Suppressor macrophage (primary cell): ENCODE results near the gene B3GNT7.
"Not testable (repeated sequence)": the region's sequence is repeated elsewhere in the genome, so short reads cannot be mapped to it uniquely, and the experiment has no call there.

ENCODE experiments used
- DNase-seq, 4 experiments: peaks; one replicate each; pipeline ENCODE4 v3.0.0-alpha.2; 2020 to 2022

Gene B3GNT7

DNA sequence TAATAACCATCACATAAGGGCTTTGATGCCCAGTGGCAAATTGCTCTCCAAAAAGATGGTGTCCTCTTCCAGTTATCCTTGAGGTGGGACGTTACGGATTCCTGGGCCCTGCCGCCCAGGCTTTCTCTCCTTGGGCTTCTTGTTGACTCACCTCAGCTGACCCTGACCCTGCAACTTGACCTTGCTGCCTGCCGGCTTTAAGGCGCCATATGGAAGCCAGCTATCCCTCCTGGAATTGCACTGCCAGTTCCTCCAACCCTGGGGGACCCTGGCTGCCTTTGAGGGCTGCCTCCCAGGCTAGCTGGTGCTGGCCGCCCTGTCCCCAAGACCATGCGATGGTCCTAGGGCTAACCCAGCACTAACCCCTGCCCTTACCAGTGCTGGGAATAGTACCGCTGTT lies 28.3 kb upstream of the B3GNT7 start:
- no peak for DNase-seq

DNA sequence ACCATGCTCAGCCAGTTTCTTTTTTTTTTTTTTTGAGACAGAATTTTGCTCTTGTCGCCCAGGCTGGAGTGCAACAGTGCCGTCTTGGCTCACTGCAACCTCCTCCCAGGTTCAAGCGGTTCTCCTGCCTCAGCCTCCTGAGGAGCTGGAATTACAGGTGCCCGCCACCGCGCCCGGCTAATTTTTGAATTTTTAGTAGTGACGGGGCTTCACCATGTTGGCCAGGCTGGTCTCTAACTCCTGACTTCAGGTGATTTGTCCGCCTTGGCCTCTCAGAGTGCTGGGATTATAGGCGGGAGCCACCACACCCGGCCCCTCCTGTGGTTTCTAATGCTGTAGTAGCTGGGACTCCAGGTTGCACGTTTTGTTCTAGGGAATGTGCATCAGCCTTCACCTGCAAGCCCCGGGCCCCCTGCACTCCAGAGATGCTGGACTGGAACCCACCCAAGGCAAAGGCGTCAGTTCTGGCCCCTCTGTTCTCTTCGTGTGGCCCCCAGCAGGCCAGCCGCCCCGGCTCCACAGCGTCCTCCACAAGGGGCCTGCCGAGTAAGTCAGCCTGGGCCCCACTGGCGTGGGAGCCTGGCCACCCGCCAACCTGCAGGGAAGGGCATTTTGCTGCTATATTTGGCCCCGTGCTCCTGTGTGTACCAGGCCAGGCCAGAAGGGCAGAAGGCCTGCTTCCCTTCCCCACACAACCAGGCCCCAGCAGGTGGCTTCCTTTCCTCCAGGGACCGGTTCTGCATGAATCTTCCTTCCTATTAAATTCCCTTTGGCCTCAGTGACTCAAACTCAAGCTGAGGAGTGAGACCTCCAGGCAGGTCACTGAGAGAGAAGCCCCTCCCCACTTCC lies 25.7 kb upstream of the B3GNT7 start:
- DNase-seq = no peak

DNA sequence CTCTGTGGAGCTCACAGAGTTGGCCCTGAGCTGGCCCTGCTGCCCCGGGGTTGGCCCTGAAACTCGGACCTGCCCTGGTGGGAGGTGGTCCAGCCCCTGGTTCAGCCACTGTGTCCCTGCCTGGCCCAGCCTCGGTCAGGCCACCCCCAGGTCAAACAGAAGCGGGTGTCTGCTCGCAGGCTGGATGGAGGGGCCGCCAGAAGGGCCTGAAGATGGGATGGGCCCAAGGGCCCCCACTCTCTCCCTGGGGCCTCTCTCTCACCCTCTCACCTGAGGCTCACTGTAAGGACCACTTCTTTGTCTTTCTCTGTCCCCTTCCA lies 25.1 kb upstream of the B3GNT7 start:
- DNase-seq = no peak

DNA sequence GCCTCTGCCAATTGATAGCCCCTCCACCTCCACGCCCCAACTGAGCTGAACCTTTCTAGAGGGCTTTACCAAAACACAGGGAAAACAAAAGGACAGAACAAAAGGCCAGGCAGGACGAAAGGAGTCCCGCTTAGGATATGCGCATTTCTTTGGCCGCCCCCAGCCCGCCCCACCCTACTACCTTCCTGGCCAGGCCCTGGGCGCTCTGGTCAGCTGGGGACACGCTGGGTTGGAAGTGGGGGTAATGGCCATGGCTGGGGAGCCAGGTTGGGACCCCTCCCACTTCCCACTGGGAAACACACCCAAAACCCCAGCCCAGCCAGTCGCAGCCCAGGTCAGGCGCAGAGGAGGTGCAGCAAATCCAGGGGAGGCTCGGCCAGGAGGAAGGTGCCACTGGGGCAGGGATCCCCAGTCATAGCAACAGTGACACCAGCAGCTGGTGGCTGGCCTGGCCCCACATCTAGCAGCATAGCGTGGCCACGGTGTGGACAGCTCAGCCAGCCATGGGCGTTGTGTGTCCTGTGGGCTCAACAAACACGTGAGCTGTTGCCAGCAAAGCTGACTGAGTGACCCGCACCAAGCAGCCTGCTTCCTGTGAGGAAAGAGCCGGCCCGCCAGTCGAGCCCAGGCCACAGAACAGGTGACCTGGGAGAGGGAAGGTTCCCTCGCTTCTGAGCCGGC lies 24.6 kb upstream of the B3GNT7 start:
- DNase-seq = no peak

DNA sequence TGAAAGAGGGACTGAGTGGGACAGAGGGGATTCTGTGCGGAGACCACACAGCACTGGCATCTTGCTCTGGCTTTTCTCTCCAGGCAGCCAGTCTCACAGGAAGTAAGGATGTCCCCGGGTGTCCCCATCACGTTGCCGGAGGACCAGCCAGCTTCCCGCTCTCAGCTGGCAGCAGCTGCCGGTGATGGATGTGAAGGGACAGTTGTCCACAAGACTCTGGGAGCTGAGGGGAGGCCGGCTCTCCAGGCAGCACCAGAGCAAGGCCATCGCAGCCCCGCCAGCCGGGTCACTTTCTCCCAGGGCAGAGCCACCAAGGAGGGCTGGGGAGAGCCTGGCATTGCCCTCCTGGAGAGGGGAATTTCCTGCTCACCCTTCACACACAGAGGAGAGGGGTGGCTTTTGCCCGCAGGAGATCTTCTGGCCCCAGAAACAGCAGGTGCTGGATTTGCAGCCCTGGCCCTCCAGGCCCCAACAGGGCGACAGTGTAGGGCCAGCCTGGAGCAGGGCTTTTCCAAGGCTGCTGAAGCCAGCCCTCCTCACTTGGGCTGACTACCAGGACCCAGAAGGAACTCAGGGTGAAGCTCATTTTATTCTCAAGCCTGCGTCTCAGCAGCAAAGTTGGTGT lies 24.0 kb upstream of the B3GNT7 start:
- no peak for DNase-seq

DNA sequence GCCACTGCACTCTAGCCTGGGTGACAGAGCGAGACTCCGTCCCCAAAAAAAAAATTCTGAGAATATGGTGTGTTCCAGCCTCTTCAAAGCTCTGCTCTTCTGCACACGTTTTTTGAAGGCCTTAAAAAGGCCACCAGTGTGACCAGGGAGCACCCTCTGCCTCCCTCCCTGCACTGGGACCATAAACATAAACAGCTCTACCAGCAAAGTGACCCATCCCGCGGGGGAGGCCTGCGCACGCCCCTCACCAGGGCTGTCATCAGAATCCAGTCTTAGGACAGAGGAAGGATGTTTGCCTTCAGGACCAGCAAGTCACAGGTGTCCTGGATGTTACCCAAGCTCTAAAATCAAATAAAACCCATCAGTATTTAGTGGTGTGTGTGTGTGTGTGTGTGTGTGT lies 23.2 kb upstream of the B3GNT7 start:
- no peak for DNase-seq

DNA sequence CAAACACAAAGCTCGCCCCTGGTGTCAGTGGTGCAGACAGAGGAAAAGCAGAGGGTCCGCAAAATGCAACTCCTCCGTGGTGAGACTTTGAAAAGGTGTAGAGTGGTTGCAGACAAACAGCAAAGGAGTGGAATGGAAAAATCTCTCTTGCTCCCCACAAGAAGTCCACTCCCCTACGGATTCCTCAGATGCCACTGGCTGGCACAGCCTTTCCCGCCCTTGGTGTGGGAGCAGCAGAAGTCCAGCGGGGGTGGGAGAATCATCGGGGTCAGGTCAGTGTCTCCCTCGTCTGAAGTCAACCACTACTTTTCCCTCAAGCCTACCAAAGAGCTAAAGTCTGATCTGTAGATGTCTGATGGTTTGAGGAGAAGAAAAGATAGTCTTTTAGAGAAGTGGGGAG lies 22.3 kb upstream of the B3GNT7 start:
- DNase-seq = no peak

DNA sequence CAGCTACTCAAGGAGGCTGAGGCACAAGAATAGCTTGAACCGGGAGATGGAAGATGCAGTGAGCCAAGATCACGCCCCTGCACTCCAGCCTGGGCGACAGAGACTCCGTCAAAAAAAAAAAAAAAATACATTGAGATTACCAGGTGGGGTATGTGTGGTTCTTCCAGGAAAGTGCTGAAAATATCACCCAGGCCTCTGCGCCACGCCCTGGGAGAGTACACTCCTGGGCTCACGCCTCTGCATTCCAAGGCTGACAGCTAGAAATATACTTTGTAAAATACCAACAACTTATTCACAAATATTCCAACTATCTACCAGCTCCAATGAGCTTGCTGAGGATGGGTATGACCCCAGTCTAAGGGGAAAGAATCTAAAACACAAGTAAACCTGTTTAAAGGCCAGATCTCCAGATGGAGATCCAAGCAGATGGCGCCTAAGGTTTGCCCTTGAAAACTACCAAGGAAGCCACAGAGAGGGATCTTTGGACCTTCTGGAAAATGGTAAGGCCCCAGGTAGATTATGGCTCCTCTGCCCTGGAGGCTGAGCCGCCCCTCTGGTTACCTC lies 21.6 kb upstream of the B3GNT7 start:
- DNase-seq = no peak

DNA sequence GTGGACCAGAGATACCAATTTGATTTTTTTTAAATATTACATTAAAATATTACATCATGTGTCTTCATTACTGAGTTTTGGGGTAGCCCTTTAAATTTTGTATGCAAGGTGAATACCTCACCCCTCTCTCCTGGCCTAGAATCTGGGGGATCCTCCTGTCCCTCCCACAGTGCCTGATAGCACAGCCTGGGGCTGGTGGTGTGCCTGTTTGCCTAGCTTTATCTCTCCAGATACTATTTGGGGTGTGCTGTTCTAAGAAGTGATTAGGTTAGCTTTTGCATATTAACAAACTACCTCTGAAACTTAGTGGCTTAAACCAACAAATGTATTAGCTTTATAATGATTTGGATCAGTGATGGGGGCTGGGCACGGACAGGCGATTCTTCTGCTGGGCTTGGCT lies 20.7 kb upstream of the B3GNT7 start:
- DNase-seq = no peak

DNA sequence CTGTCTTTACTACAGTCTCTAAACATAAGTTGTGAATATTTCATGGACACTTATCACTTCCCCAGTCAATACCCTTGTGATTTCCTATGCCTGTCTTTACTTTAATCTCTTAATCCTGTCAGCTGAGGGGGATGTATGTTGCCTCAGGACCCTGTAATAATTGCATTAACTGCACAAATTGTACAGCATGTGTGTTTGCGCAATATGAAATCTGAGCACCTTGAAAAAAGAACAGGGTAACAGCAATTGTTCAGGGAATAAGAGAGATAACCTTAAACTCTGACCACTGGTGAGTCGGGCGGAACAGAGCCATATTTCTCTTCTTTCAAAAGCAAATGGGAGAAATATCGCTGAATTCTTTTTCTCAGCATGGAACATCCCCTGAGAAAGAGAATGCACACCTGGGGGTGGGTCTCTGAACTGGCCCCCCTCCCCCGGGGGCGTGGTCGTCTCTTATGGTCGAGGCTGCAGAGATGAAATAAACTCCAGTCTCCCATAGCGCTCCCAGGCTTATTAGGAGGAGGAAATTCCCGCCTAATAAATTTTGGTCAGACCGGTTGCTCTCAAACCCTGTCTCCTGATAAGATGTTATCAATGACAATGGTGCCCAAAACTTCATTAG lies 19.4 kb upstream of the B3GNT7 start:
- DNase-seq = not testable (repeated sequence)

DNA sequence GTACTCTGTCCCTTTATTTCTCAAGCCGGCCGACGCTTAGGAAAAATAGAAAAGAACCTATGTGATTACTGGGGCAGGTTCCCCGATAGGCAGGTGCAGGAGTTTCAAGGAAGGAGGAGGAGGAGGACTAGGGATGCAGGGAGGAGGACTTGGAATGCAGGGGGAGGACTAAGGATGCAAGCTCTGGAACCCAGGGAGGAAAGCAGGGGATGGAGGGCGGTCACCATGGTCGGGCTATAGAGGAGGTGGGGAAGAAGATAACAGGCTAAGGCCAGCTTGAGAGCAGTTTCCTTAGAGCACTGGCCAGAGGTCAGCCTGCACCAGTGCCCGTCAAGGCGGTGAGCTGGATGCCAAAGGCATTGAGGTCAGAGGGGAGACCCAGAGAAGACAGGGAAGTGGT lies 18.7 kb upstream of the B3GNT7 start:
- DNase-seq = no peak

DNA sequence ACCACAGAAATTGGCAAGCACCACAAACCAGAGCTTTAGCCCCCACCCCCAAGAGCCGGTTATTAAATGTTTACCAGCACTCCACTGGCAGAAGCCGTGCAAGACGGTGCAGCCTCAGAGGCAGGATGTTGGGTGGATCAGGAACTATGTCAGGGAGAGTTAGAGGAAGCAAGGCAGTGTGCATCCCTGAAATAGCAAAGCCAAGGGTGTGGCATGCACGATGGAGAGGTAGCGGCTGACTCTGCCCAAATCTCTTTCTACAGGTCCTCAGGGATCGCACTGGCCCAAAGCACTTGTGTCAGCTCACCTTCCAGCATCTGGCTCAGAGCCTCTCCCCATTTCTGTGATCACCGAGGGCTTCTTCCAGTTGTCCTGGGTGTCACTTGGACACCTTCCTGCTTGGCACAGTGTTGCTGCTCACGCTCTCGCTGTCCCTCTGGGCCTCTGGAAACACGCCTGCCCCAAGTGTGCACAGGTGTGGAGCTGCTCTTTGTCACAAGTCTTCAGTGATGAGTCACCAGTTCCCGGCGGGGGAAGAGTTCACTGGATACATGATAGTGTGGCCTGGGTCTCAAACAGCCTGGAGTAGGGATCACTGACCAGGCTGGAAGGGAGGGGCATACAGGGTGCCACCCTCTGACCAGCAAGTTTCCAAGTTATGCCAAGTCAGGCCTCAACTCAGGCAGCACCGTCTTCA lies 17.3 kb upstream of the B3GNT7 start:
- DNase-seq = peak in 2 of 4 experiments; percentile 31 to 66

DNA sequence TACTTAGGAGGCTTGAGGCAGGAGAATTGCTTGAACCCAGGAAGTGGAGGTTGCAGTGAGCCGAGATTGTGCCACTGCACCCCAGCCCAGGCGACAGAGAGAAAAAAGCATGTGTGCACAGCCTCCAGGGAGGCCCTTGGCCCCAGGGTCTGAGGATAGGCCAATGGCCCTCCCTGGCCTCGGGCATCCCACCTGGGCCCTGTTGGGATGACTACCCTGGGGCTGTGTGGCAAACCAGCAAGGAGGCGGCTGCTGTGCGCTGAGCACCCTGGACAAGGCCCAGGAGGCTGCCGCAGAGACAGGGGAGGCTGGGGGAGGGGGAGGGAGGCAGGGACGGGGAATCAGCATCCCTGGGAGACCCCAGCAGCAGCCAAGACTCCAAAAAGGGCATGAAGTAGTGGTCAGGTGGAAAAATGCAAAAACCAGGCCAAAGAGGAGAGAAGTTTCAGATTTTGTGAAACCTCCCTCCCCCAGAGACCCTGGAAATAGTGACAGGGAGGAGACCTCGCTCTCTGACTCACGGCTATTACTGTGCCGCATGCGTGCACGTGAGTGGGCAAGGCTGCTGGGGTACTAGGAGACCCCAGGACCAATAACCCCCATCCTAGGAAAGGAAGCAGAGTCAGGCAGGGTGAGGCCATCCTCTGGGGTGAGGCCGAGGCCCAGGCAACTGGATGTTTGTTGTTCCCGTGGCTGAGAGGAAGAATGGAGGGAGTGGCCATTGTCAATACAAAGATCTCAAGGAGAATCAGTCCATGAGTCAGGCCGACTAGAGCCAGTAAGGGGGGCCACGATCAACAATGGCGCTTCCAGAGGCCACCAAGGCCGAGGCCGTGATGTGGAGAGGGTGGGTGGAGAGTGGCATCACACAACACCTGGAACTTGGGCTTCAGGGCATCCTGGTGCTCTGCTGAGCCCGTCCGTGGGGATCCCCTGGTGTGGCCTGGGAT lies 16.0 kb upstream of the B3GNT7 start:
- no peak for DNase-seq

DNA sequence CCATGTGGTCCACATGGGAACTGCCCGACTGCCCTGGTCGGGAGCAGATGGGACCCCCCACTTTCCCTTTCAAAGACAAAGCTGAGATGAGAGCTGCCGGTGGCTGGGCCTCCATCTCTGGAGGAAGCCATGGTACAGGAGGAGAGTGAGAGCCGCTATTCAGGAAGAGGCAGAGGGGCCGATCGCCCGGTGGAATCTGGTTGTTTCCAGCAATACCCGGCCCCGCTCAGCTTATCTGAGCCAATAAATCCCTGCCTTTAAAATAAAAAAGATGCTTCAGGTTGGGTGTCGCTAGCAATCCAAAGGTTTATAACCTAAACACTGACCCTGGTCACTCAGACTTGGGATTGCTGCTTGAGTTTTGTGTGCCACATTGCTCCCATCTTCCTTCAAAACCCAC lies 15.2 kb upstream of the B3GNT7 start:
- DNase-seq = no peak

DNA sequence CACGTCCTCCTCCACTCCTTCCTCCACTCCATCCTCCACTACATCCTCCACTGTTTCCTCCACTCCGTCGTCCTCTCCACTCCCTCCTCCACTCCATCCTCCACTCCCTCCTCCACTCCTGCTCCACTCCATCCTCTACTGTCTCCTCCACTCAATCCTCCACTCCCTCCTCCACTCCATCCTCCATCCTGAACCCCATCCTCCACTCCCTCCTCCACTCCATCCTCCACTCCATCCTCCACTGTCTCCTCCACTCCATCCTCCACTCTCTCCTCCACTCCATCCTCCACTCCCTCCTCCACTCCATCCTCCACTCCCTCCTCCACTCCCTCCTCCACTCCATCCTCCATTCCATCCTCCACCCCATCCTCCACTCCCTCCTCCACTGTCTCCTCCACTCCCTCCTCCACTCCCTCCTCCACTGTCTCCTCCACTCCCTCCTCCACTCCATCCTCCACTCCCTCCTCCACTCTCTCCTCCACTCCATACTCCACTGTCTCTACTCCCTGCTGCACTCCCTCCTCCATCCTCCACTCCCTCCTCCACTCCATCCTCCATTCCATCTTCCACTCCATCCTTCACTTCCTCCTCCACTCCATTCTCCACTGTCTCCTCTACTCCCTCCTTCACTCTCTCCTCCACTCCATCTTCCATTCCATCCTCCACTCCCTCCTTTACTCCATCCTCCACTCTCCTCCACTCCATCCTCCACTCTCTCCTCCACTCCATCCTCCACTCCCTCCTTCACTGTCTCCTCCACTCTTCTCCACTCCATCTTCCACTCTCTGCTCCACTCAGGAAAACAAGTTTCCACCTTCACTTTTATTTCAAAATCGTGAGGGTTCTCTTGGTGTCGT lies 14.3 kb upstream of the B3GNT7 start:
- no peak for DNase-seq

DNA sequence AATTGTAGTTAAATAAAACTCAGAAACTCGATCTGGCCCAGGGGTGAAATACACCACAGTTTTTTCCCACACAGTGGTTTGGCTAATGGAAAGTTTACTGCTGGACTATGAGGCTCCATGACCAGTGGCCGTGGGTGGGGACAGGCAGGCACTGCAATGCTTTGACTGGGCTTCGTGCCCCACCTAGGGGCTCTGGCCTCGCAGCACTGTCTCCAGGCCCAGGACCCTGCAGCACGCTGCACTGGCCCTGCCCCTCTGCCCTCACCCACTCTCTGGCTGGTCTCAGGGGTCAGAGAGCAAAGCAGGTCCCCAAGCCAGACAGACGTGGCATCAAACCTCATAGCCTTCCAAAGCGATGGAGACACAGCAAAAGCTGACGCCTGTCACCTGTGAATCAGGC lies 13.4 kb upstream of the B3GNT7 start:
- no peak for DNase-seq

DNA sequence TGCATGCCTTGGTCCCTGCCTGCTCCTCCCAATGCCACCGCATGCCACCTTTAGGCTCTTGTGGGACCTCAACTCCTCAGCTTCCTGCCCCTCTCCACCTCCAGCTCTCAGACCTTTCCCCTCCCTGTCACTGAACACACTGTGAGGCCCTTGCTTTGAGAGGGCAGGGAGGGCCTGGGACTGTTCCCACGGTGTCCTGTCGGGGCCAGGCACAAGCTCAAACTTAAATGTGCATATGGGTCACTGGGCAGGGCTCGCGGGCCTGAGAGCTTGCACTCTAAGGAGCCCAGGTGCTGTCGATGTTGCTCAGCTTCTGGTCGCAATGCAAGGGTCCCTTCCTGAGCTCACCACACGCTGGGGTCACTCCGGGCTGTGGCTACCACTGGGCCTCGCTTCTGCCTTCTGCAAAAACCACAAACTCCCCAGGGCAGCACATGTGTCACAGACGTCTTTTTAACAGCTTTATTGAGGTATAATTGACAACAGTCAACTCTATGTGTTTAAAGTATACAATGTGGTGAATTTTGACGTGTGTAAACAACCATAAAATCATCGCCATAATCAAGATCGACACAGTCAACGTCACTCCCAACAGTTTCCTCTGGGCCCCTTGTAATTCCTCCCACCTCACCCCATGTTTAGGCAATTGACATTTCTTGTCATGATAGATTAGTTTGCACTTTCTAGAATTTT lies 11.9 kb upstream of the B3GNT7 start:
- no peak for DNase-seq

DNA sequence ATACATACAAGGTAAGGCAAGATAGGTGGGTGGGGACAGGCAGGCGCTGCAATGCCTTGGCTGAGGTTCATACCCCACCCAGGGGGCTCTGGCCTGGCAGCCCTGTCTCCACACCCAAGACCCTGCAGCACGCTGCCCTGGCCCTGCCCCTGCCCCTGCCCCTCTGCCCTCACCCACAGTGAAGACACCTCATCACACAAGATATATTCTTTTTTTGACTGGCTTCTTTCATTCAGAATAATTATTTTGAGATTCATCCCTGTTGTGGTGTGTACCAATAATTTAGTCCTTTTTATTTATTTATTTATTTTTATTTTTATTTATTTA lies 11.4 kb upstream of the B3GNT7 start:
- DNase-seq = no peak

DNA sequence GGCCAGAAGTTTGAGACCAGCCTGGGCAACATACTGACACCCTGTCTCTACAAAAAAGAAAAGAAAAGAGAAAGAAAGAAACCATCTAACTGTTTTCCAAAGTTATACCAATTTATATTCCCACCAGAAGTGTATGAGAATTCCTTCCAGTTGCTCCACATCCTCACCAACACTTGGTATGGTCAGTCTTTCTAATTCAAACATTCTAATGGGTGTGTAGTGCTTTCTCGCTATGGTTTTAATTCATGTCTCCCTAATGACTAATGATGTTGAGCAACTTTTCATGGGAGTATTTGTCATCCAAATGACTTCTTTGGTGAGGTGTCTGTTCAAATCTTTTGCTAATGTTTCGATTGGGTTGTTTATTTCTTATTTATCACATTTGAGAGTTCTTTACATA lies 10.5 kb upstream of the B3GNT7 start:
- DNase-seq = no peak

DNA sequence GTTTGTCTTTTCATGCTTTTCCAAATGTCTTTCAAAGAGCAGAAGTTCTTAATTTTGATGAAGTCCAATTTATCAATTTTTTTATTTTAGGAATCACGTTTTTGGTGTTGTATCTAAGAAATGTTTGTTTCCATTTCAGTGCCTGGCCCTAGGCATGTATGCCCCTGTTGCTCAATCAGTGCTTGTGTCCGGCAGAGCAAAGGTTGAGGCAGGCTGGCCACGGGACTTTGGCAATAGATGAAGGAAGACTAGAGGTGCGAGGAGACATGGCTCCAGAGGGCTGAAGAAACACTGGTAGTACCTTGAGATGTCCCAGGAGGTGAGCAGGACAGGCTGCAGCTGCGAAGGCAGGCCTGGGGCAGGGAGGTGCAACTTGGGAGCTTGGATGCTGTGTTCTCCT lies 10.1 kb upstream of the B3GNT7 start:
- no peak for DNase-seq
